OCI-LY1 (cell line): ENCODE results near the gene MAPK8IP1.

ENCODE experiments used
- H2AFZ ChIP-seq: fragments of 200-600 bp; sonication (generic), shearing (Covaris generic); 2 replicates; pipeline ENCODE4 v1.6.0; 2014; ENCODE audit warnings: antibody characterized with exemption, mild to moderate bottlenecking, low read length
- H3F3A ChIP-seq: fragments of 200-600 bp; sonication (generic), shearing (Covaris generic); 2 replicates; pipeline ENCODE4 v1.6.0; 2014; ENCODE audit warnings: mild to moderate bottlenecking, antibody characterized with exemption, low read length, moderate library complexity; ENCODE audit not compliant: insufficient read depth
- H3K27ac ChIP-seq: fragments of 200-600 bp; sonication (generic); 2 replicates; pipeline ENCODE4 v1.5.1; 2014; ENCODE audit warnings: low read length, mixed run types, mild to moderate bottlenecking, low read depth; ENCODE audit not compliant: poor library complexity, severe bottlenecking
- H3K27me3 ChIP-seq: fragments of 200-600 bp; sonication (generic); 2 replicates; pipeline ENCODE4 v1.6.0; 2014; ENCODE audit warnings: antibody characterized with exemption, mild to moderate bottlenecking, low read length, moderate library complexity; ENCODE audit not compliant: insufficient read depth
- H3K36me3 ChIP-seq: fragments of 200-600 bp; sonication (generic); 2 replicates; pipeline ENCODE4 v1.6.1; 2014; ENCODE audit warnings: mild to moderate bottlenecking, antibody characterized with exemption, low read length, moderate library complexity, mixed read lengths; ENCODE audit not compliant: insufficient read depth
- H3K4me1 ChIP-seq: fragments of 200-600 bp; sonication (generic); 2 replicates; pipeline ENCODE4 v1.5.1; 2014; ENCODE audit warnings: mild to moderate bottlenecking, low read length, moderate library complexity; ENCODE audit not compliant: insufficient read depth, severe bottlenecking
- H3K4me2 ChIP-seq: fragments of 200-600 bp; sonication (generic), shearing (Covaris generic); 2 replicates; pipeline ENCODE4 v1.6.1; 2014; ENCODE audit warnings: low read length
- H3K4me3 ChIP-seq: fragments of 200-600 bp; sonication (generic); 2 replicates; pipeline ENCODE4 v1.5.1; 2014; ENCODE audit warnings: low read length, low read depth, mild to moderate bottlenecking, mixed read lengths; ENCODE audit not compliant: poor library complexity, severe bottlenecking
- H3K79me2 ChIP-seq: fragments of 200-600 bp; shearing (Covaris generic); 2 replicates; pipeline ENCODE4 v1.6.1; 2016; ENCODE audit warnings: mixed run types, low read length, mixed read lengths; ENCODE audit not compliant: insufficient read depth
- H3K9ac ChIP-seq: fragments of 200-600 bp; sonication (generic), shearing (Covaris generic); 2 replicates; pipeline ENCODE4 v1.6.1; 2014; ENCODE audit warnings: mild to moderate bottlenecking, low read length, mixed read lengths
- H3K9me2 ChIP-seq: fragments of 200-600 bp; sonication (generic), shearing (Covaris generic); 2 replicates; pipeline ENCODE4 v1.6.1; 2014; ENCODE audit warnings: low read depth, mild to moderate bottlenecking, low read length, mixed read lengths
- H3K9me3 ChIP-seq: fragments of 200-600 bp; shearing (Covaris generic); 2 replicates; pipeline ENCODE4 v1.6.1; 2014; ENCODE audit warnings: low read length, mixed read lengths
- H4K20me1 ChIP-seq: fragments of 200-600 bp; sonication (generic), shearing (Covaris generic); 2 replicates; pipeline ENCODE4 v1.6.0; 2016; ENCODE audit warnings: mild to moderate bottlenecking, low read length; ENCODE audit not compliant: insufficient read depth
- EZH2 ChIP-seq: fragments of 200-600 bp; sonication (generic), shearing (Covaris generic); IDR thresholded peaks from 2 replicates; pipeline ENCODE4 v1.8.0; 2017; ENCODE audit warnings: borderline replicate concordance, mixed run types, mild to moderate bottlenecking, antibody characterized with exemption, low read length, moderate library complexity, mixed read lengths
- TF ChIP-seq, protein P1 (sequence below): fragments of 200-600 bp; sonication (generic), shearing (Covaris generic); IDR thresholded peaks from 2 replicates; pipeline ENCODE4 v1.5.1; 2017; ENCODE audit warnings: mild to moderate bottlenecking, antibody characterized with exemption, low read length, moderate library complexity, mixed read lengths

The MAPK8IP1 gene

DNA sequence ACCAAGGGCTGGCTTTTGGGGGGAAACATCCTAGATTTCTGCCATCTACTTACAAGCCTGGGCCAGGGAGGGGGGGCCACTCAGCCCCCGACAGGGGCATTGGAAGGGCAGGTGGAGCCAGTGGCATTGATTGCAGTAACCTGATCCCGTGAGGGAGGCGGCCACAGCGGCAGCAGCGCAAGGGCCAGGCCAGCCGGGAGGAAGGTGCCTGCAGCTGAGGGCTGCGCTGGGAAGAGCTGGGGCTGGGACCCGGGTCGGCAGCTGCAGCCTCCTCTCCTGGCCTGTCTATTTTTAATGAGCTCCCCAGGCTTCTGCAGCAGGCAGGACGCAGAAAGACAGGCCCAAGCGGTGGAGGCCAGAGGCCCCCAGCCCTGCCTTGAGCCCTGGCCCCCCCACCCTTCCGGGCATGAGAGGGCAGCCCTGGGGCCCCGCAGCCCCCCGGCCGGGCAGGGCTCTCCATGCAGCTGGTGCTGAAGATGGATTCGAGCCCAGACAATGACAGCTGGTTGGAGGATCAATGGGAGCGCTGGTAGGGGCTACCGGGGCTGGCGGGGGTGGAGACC is 11.1 kb downstream of the MAPK8IP1 start:
- Histone ChIP-seq H3K79me2 (no peaks in the 10 kb centered on the region), H2AFZ (no peak overlapping the region), H3K9me2 (no peaks in the 10 kb centered on the region), H3K36me3 (no peaks in the 10 kb centered on the region), H3K4me3 (no peak overlapping the region), H3F3A (no peaks in the 10 kb centered on the region), H3K4me1 (peaks cover 4% of the 10 kb centered on the region), H3K9me3 (no peaks in the 10 kb centered on the region), H3K9ac (no peak overlapping the region), H3K4me2 (no peak overlapping the region), H4K20me1 (no peaks in the 10 kb centered on the region), H3K27ac (no peak overlapping the region), H3K27me3 (peaks cover 4% of the 10 kb centered on the region; the same call in 1 of the 2 replicates)
- TF ChIP-seq, protein P1, sequence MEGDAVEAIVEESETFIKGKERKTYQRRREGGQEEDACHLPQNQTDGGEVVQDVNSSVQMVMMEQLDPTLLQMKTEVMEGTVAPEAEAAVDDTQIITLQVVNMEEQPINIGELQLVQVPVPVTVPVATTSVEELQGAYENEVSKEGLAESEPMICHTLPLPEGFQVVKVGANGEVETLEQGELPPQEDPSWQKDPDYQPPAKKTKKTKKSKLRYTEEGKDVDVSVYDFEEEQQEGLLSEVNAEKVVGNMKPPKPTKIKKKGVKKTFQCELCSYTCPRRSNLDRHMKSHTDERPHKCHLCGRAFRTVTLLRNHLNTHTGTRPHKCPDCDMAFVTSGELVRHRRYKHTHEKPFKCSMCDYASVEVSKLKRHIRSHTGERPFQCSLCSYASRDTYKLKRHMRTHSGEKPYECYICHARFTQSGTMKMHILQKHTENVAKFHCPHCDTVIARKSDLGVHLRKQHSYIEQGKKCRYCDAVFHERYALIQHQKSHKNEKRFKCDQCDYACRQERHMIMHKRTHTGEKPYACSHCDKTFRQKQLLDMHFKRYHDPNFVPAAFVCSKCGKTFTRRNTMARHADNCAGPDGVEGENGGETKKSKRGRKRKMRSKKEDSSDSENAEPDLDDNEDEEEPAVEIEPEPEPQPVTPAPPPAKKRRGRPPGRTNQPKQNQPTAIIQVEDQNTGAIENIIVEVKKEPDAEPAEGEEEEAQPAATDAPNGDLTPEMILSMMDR, result no peak
- no peak for TF ChIP-seq EZH2

DNA sequence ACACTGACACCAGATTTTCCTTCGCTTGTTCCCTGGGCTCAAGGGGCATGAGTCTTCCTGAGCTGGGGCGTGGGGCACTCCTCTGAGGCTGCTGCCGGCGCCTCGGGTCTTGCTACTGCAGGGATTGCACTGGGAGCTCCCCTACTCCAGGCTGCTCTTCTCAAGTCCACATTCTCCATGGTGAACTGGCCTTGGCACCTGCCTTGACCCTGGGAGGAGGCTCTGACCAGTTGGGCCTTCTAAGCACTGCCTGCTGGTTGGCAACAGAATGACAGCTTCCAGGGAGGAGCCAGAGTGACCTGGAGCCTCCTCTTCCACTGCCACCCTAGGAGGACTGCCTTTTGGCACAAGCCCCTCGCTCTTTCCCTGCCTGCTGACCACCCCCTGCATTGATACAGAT is 12.1 kb downstream of the MAPK8IP1 start:
- Histone ChIP-seq H4K20me1 (no peaks in the 10 kb centered on the region), H3K9me3 (no peaks in the 10 kb centered on the region), H3F3A (no peaks in the 10 kb centered on the region), H3K4me3 (no peak overlapping the region), H3K4me2 (no peak overlapping the region), H3K27me3 (no peaks in the 10 kb centered on the region), H3K27ac (no peak overlapping the region), H3K9ac (no peak overlapping the region), H3K79me2 (no peaks in the 10 kb centered on the region), H3K4me1 (peaks cover 7% of the 10 kb centered on the region), H3K36me3 (no peaks in the 10 kb centered on the region), H2AFZ (no peak overlapping the region), H3K9me2 (no peaks in the 10 kb centered on the region)
- TF ChIP-seq, protein P1, result no peak
- no peak for TF ChIP-seq EZH2

GRCh38 chr11:45899086-45899447 is 13.6 kb downstream of the MAPK8IP1 start:
- Histone ChIP-seq H4K20me1 (no peaks in the 10 kb centered on the region), H3K27me3 (peaks cover 4% of the 10 kb centered on the region; the same call in 1 of the 2 replicates), H3K79me2 (no peaks in the 10 kb centered on the region), H3K4me3 (no peak overlapping the region), H3F3A (no peaks in the 10 kb centered on the region), H3K4me1 (peaks cover 12% of the 10 kb centered on the region), H3K9me3 (no peaks in the 10 kb centered on the region), H3K9ac (no peak overlapping the region), H3K27ac (no peak overlapping the region), H2AFZ (no peak overlapping the region), H3K4me2 (peak overlapping the region; percentile 62; the same call in 1 of the 2 replicates), H3K36me3 (no peaks in the 10 kb centered on the region), H3K9me2 (no peaks in the 10 kb centered on the region)
- no peak for TF ChIP-seq EZH2
- TF ChIP-seq, protein P1, result no peak
